Measurements from ENCODE around the gene GRIK4.

DNA sequence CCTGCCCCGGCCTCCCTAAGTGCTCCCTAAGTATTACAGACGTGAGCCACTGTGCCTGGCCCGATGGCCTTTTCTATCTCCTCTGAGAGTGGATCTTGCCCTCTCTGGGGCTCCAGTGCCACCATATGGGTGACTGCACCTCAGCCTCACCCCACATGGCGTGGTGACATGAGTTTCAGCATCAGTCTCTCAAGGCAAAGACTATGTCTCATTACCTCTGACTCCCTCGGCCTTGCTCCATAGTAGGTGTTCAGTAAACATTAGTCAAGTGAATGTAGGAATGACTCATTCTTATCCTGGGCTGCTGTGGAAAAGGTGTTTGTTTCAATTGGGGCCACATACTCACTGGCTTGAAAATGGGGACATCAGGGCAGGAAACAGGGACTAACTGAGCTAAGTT, 168.8 kb downstream of the GRIK4 start:
- TF ChIP-seq, protein P1, sequence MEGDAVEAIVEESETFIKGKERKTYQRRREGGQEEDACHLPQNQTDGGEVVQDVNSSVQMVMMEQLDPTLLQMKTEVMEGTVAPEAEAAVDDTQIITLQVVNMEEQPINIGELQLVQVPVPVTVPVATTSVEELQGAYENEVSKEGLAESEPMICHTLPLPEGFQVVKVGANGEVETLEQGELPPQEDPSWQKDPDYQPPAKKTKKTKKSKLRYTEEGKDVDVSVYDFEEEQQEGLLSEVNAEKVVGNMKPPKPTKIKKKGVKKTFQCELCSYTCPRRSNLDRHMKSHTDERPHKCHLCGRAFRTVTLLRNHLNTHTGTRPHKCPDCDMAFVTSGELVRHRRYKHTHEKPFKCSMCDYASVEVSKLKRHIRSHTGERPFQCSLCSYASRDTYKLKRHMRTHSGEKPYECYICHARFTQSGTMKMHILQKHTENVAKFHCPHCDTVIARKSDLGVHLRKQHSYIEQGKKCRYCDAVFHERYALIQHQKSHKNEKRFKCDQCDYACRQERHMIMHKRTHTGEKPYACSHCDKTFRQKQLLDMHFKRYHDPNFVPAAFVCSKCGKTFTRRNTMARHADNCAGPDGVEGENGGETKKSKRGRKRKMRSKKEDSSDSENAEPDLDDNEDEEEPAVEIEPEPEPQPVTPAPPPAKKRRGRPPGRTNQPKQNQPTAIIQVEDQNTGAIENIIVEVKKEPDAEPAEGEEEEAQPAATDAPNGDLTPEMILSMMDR (conservative IDR thresholded peaks at IDR 0.05 in 1 of 2, IDR thresholded peaks at IDR 0.05 in 1 of 2; ENCODE audit: extremely low read depth in 1 of 2, insufficient read depth in 1 of 2, low read depth in 1 of 2, low read length in 2 of 2): no peak
- TF ChIP-seq EZH2 (IDR thresholded peaks at IDR 0.05; ENCODE audit: borderline replicate concordance, low read length): no peak

Measured in mammary epithelial cell (primary cell).